Colonic mucosa (tissue), 4 donors: ENCODE results near the gene RIPK4. TPM values are rescaled to one million over a fixed set of nuclear protein-coding genes. Genes with fewer than 3 reads are reported as not detected.
"Not testable (repeated sequence)": the region's sequence is repeated elsewhere in the genome, so short reads cannot be mapped to it uniquely, and the experiment has no call there.

Experiments
- DNase-seq: peaks from one replicate; pipeline ENCODE4 v3.0.0-alpha.2; 2020
- H3K27ac ChIP-seq: fragments of 200-600 bp; one replicate; pipeline ENCODE4 v1.8.0; 2021
- H3K27me3 ChIP-seq: fragments of 200-600 bp; one replicate; pipeline ENCODE4 v1.8.0; 2021
- H3K36me3 ChIP-seq: fragments of 200-600 bp; one replicate; pipeline ENCODE4 v1.8.0; 2021
- H3K4me1 ChIP-seq: fragments of 200-600 bp; one replicate; pipeline ENCODE4 v1.8.0; 2021; ENCODE audit warnings: mild to moderate bottlenecking
- H3K4me3 ChIP-seq: fragments of 200-600 bp; one replicate; pipeline ENCODE4 v1.8.0; 2021
- H3K9ac ChIP-seq, 2 donors: one replicate each; pipeline ENCODE4 v1.7.0; 2013; ENCODE audit warnings: control low read depth in 2 of 2, low read depth in 2 of 2, low read length in 2 of 2
- H3K9me3 ChIP-seq: fragments of 200-600 bp; one replicate; pipeline ENCODE4 v1.8.0; 2021
- CTCF ChIP-seq: fragments of 200-600 bp; IDR thresholded peaks from one replicate; pipeline ENCODE4 v1.8.0; 2022; ENCODE audit warnings: antibody characterized with exemption, mild to moderate bottlenecking
- intact Hi-C: fragments of 100-400 bp; cut with DNase I; formaldehyde crosslinking; loops from one replicate; pipeline ENCODE4 v1.14.1; 2022
- total RNA-seq, 2 donors: library from RNA; stranded (reverse); fragmentation: NEBNext Ultra II Directional in 1 of 2; extraction: Animal tissue kit (Norgen Biotek cat#: 25700) in 1 of 2; gene quantifications; one replicate each; pipeline ENCODE4 v1.2.1, GENCODE V29; 2021
- donor health status: healthy.
- donor health status: DM: no; HTN: no; CAD: no.
- donor health status: DM: no; HTN: no; CAD: no.

Gene RIPK4
- total RNA-seq, 2 donors from 2014 or later = 10.1 to 10.5 TPM

DNA sequence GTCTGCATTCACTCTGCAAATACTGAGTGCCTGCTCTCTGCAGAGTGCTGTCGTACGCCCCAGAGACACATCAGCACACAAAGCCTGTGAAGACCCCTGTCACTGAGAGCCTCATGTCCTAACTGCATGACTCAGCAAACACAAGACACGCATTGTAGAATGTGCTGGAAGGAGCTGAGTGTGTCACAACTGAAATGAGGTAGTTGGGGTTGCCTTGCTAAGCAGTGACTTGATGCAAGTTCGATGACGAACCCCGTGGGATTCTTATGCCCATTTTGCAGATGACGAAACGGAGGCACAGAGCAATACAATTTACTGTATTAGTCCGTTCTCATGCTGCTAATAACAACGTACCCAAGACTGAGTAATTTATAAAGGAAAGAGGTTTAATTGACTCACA, 65.1 kb downstream of the RIPK4 start:
- no peak overlapping the region for H3K27ac ChIP-seq
- H3K4me3 ChIP-seq = no peak overlapping the region
- no peak overlapping the region for H3K9ac ChIP-seq
- DNase-seq = no peak
- TF ChIP-seq CTCF = no peak
- H3K9me3 ChIP-seq = no peaks in the 10 kb centered on the region
- intact Hi-C loops = no loop called here
- no peaks in the 10 kb centered on the region for H3K36me3 ChIP-seq
- peaks cover 4% of the 10 kb centered on the region for H3K4me1 ChIP-seq
- no peaks in the 10 kb centered on the region for H3K27me3 ChIP-seq

GRCh38 chr21:41699311-41699710, 67.5 kb downstream of the RIPK4 start:
- DNase-seq = no peak
- Histone ChIP-seq H3K9ac (no peak overlapping the region), H3K27ac (no peak overlapping the region), H3K4me1 (no peaks in the 10 kb centered on the region), H3K4me3 (no peak overlapping the region), H3K27me3 (no peaks in the 10 kb centered on the region), H3K9me3 (no peaks in the 10 kb centered on the region), H3K36me3 (no peaks in the 10 kb centered on the region)
- no peak for TF ChIP-seq CTCF
- intact Hi-C loops = no loop called here

DNA sequence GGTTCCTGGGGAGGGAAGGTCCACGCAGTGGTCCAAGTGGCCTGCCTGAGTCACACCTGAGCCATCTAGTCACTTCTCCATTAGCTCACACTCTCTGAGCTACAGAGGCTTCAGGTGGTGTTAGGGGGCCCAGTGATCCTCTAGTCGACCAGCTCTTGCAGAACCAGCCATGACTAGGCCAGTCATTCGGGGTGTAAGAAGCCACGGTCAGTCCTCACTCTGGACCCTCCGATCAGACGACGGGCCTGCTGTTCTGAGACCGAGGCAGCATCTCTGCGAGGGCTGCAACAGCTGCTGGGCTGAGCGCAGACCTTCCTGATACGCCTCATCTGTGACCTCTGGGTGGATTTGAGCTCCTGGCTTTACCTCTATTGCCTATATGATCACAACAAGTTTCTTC, 68.8 kb downstream of the RIPK4 start:
- no peaks in the 10 kb centered on the region for H3K27me3 ChIP-seq
- intact Hi-C loops = no loop called here
- H3K9me3 ChIP-seq = no peaks in the 10 kb centered on the region
- no peaks in the 10 kb centered on the region for H3K4me1 ChIP-seq
- DNase-seq = no peak
- no peak overlapping the region for H3K9ac ChIP-seq
- no peak overlapping the region for H3K4me3 ChIP-seq
- no peak for TF ChIP-seq CTCF
- H3K27ac ChIP-seq = no peak overlapping the region
- H3K36me3 ChIP-seq = no peaks in the 10 kb centered on the region

DNA sequence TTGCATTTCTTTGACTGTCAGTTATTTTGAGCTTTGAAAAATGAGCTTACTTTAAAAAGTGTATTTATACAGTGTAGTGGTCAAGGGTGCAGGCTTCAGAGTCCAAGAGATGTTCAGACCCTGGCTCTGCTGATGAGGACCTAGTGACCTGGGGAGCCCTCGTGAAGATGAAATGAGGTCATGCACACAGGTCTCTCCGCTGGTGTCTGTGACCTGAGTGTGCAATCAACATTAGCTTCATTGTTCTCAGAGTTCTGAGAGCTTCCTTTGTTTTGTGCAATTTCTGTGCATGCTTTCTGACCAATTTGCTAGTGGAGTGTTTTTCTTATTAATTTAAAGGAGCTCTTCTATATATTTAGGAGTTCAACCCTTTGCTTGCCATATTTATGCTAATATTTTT, 71.3 kb downstream of the RIPK4 start:
- no peak for DNase-seq

DNA sequence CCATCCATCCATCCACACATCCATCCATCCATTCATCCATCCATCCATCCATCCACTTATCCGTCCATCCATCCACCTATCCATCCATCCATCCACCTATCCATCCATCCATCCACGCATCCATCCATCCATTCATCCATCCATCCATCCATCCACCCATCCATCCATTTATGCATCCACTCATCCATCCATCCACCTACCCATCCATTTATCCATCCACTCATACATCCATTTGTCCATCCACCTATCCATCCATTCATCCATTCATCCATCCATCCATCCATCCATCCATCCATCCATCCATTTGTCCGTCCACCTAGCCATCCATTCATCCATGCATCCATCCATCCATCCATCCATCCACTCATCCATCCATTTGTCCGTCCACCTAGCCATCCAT, 72.8 kb downstream of the RIPK4 start:
- DNase-seq, H3K4me1 ChIP-seq, H3K9ac ChIP-seq, intact Hi-C loops, H3K9me3 ChIP-seq, H3K27ac ChIP-seq, H3K4me3 ChIP-seq, H3K27me3 ChIP-seq, H3K36me3 ChIP-seq: not testable (repeated sequence)

More for the DNA sequence above, 71.3 kb downstream of the RIPK4 start:
- Histone ChIP-seq H3K9me3 (no peaks in the 10 kb centered on the region), H3K4me3 (no peak overlapping the region), H3K27me3 (no peaks in the 10 kb centered on the region), H3K9ac (no peak overlapping the region), H3K36me3 (no peaks in the 10 kb centered on the region), H3K4me1 (no peaks in the 10 kb centered on the region), H3K27ac (no peak overlapping the region)
- intact Hi-C loops = no loop called here
- no peak for TF ChIP-seq CTCF

- Histone ChIP-seq H3K9ac (no peak overlapping the region), H3K4me1 (no peaks in the 10 kb centered on the region), H3K36me3 (no peaks in the 10 kb centered on the region), H3K4me3 (no peak overlapping the region), H3K27ac (no peak overlapping the region), H3K9me3 (no peaks in the 10 kb centered on the region), H3K27me3 (no peaks in the 10 kb centered on the region)
- no peak for TF ChIP-seq CTCF
- intact Hi-C loops = no loop called here
- DNase-seq = no peak
These were observed 74.7 kb downstream of the RIPK4 start for GRCh38 chr21:41692185-41692565.
